ENCODE results near the gene FBXO28.

Gene FBXO28

GRCh38 chr1:224096773-224097172 is 17.1 kb upstream of the FBXO28 start:
- TF ChIP-seq CTCF (IDR thresholded peaks at IDR 0.05; ENCODE audit: insufficient read depth, low read length, poor library complexity, severe bottlenecking), result no peak
- DNase-seq (ENCODE audit: extremely low read depth, insufficient read length), result no peak
- no peak overlapping the region for H3K4me3 ChIP-seq (replicated peaks; ENCODE audit: low read depth, low read length)
- H3K36me3 ChIP-seq (ENCODE audit: control insufficient read depth, insufficient read depth, low read length), result no peaks in the 10 kb centered on the region
- no peaks in the 10 kb centered on the region; the same call in 1 of the 2 replicates for H3K27me3 ChIP-seq (replicated peaks; ENCODE audit: control insufficient read depth, insufficient read depth, low read length)

GRCh38 chr1:224098007-224098406 is 15.9 kb upstream of the FBXO28 start:
- no peak for TF ChIP-seq CTCF (IDR thresholded peaks at IDR 0.05; ENCODE audit: insufficient read depth, low read length, poor library complexity, severe bottlenecking)
- no peak for DNase-seq (ENCODE audit: extremely low read depth, insufficient read length)
- H3K4me3 ChIP-seq (replicated peaks; ENCODE audit: low read depth, low read length), result no peak overlapping the region
- no peaks in the 10 kb centered on the region for H3K36me3 ChIP-seq (ENCODE audit: control insufficient read depth, insufficient read depth, low read length)
- no peaks in the 10 kb centered on the region for H3K27me3 ChIP-seq (replicated peaks; ENCODE audit: control insufficient read depth, insufficient read depth, low read length)

- peak; percentile 55 for TF ChIP-seq CTCF (IDR thresholded peaks at IDR 0.05; ENCODE audit: insufficient read depth, low read length, poor library complexity, severe bottlenecking)
- DNase-seq (ENCODE audit: extremely low read depth, insufficient read length), result peak; percentile 13
- no peaks in the 10 kb centered on the region for H3K27me3 ChIP-seq (replicated peaks; ENCODE audit: control insufficient read depth, insufficient read depth, low read length)
- H3K36me3 ChIP-seq (ENCODE audit: control insufficient read depth, insufficient read depth, low read length), result no peaks in the 10 kb centered on the region
- H3K4me3 ChIP-seq (replicated peaks; ENCODE audit: low read depth, low read length), result no peak overlapping the region
These were observed 7.2 kb upstream of the FBXO28 start for GRCh38 chr1:224106568-224107281.

GRCh38 chr1:224107282-224107625 is 6.7 kb upstream of the FBXO28 start:
- H3K27me3 ChIP-seq (replicated peaks; ENCODE audit: control insufficient read depth, insufficient read depth, low read length), result no peaks in the 10 kb centered on the region
- no peak overlapping the region for H3K4me3 ChIP-seq (replicated peaks; ENCODE audit: low read depth, low read length)
- no peak for TF ChIP-seq CTCF (IDR thresholded peaks at IDR 0.05; ENCODE audit: insufficient read depth, low read length, poor library complexity, severe bottlenecking)
- H3K36me3 ChIP-seq (ENCODE audit: control insufficient read depth, insufficient read depth, low read length), result no peaks in the 10 kb centered on the region
- DNase-seq (ENCODE audit: extremely low read depth, insufficient read length), result no peak

- Histone ChIP-seq H3K4me3 (replicated peaks; ENCODE audit: low read depth, low read length) (no peak overlapping the region), H3K27me3 (replicated peaks; ENCODE audit: control insufficient read depth, insufficient read depth, low read length) (no peaks in the 10 kb centered on the region), H3K36me3 (ENCODE audit: control insufficient read depth, insufficient read depth, low read length) (no peaks in the 10 kb centered on the region)
- no peak for TF ChIP-seq CTCF (IDR thresholded peaks at IDR 0.05; ENCODE audit: insufficient read depth, low read length, poor library complexity, severe bottlenecking)
- no peak for DNase-seq (ENCODE audit: extremely low read depth, insufficient read length)
These were observed 4.9 kb upstream of the FBXO28 start for GRCh38 chr1:224108991-224109390.

- no peak for TF ChIP-seq CTCF (IDR thresholded peaks at IDR 0.05; ENCODE audit: insufficient read depth, low read length, poor library complexity, severe bottlenecking)
These were observed 3.9 kb upstream of the FBXO28 start for GRCh38 chr1:224109981-224110380.

More at GRCh38 chr1:224109981-224110380, 3.9 kb upstream of the FBXO28 start:
- no peaks in the 10 kb centered on the region for H3K27me3 ChIP-seq (replicated peaks; ENCODE audit: control insufficient read depth, insufficient read depth, low read length)
- no peaks in the 10 kb centered on the region for H3K36me3 ChIP-seq (ENCODE audit: control insufficient read depth, insufficient read depth, low read length)
- no peak overlapping the region for H3K4me3 ChIP-seq (replicated peaks; ENCODE audit: low read depth, low read length)
- DNase-seq (ENCODE audit: extremely low read depth, insufficient read length), result no peak

Data from GM06990 (cell line).